Activated naive CD8-positive, alpha-beta T cell treated with anti-CD3 and anti-CD28 coated beads, Interleukin-2, amount 50 U/mL, for 16 hours (primary cell): ENCODE results near the gene PCP2.

Experiments used
- DNase-seq: peaks from one replicate; pipeline ENCODE4 v3.0.0-alpha.2; 2020; ENCODE audit warnings: low read depth, low spot score

PCP2 gene

GRCh38 chr19:7618771-7619510 is 14.6 kb downstream of the PCP2 start:
- no peak for DNase-seq

GRCh38 chr19:7618348-7618747 is 15.2 kb downstream of the PCP2 start:
- no peak for DNase-seq

GRCh38 chr19:7617735-7618134 is 15.8 kb downstream of the PCP2 start:
- no peak for DNase-seq

- no peak for DNase-seq
These were observed 16.3 kb downstream of the PCP2 start for GRCh38 chr19:7617172-7617571.

GRCh38 chr19:7614859-7615741 is 18.4 kb downstream of the PCP2 start:
- DNase-seq = no peak

- no peak for DNase-seq
These were observed 20.9 kb downstream of the PCP2 start for GRCh38 chr19:7612282-7613274.

- no peak for DNase-seq
These were observed 21.8 kb downstream of the PCP2 start for GRCh38 chr19:7611541-7612279.

GRCh38 chr19:7610491-7611240 is 22.9 kb downstream of the PCP2 start:
- no peak for DNase-seq

- DNase-seq = no peak
These were observed 25.5 kb downstream of the PCP2 start for GRCh38 chr19:7607874-7608560.

GRCh38 chr19:7607212-7607873 is 26.2 kb downstream of the PCP2 start:
- DNase-seq = no peak

GRCh38 chr19:7606289-7606688 is 27.2 kb downstream of the PCP2 start:
- no peak for DNase-seq

- DNase-seq = no peak
These were observed 27.9 kb downstream of the PCP2 start for GRCh38 chr19:7605490-7606222.

GRCh38 chr19:7603919-7604318 is 29.6 kb downstream of the PCP2 start:
- no peak for DNase-seq

GRCh38 chr19:7602935-7603497 is 30.5 kb downstream of the PCP2 start:
- DNase-seq = no peak

GRCh38 chr19:7602240-7602934 is 31.1 kb downstream of the PCP2 start:
- DNase-seq = no peak

GRCh38 chr19:7600721-7601120 is 32.8 kb downstream of the PCP2 start:
- DNase-seq = no peak

- DNase-seq = no peak
These were observed 35.3 kb downstream of the PCP2 start for GRCh38 chr19:7598180-7598579.
